ENCODE data around the gene AFG1L. TPM values are rescaled to one million over a fixed set of nuclear protein-coding genes. Genes with fewer than 3 reads are reported as not detected.
"Not testable (repeated sequence)": the region's sequence is repeated elsewhere in the genome, so short reads cannot be mapped to it uniquely, and the experiment has no call there.

Gene AFG1L
- total RNA-seq, 4 donors from 2014 or later = 2.1 to 6.2 (median 2.8) TPM

- no peak overlapping the region for H3K4me3 ChIP-seq (ENCODE audit: low read depth, poor library complexity, severe bottlenecking)
- TF ChIP-seq CTCF (IDR thresholded peaks at IDR 0.05) (no peak), POLR2A (IDR thresholded peaks at IDR 0.05) (no peak)
- DNase-seq (ENCODE audit: low spot score in 2 of 2) = no peak
- intact Hi-C loops (cut with DNase I; ENCODE audit: low total_unique reads) = no loop called here
- WGBS, 2 donors = 92 to 100% methylated on average over 3 of the region's 3 CpGs
Observed at GRCh38 chr6:108268845-108269244, 26.0 kb upstream of the AFG1L start.

GRCh38 chr6:108269955-108270354, 24.9 kb upstream of the AFG1L start:
- intact Hi-C loops (cut with DNase I; ENCODE audit: low total_unique reads); DNase-seq (ENCODE audit: low spot score in 2 of 2); H3K4me3 ChIP-seq (ENCODE audit: low read depth, poor library complexity, severe bottlenecking): not testable (repeated sequence)
- WGBS, 2 donors = 71% methylated on average over 10 of the region's 31 CpGs; no CpG with 5 or more reads in 1 of the 2 donors

GRCh38 chr6:108274546-108274945, 20.3 kb upstream of the AFG1L start:
- no peak for DNase-seq (ENCODE audit: low spot score in 2 of 2)
- no peak overlapping the region for H3K4me3 ChIP-seq (ENCODE audit: low read depth, poor library complexity, severe bottlenecking)
- intact Hi-C loops (cut with DNase I; ENCODE audit: low total_unique reads) = no loop called here
- WGBS, 2 donors = 76 to 77% methylated on average over 2 of the region's 2 CpGs
- TF ChIP-seq CTCF (IDR thresholded peaks at IDR 0.05) = no peak
- no peak for TF ChIP-seq POLR2A (IDR thresholded peaks at IDR 0.05)

GRCh38 chr6:108275976-108276375, 18.9 kb upstream of the AFG1L start:
- WGBS, 2 donors = 68 to 82% methylated on average over 2 of the region's 2 CpGs
- no peak for TF ChIP-seq POLR2A (IDR thresholded peaks at IDR 0.05)
- DNase-seq (ENCODE audit: low spot score in 2 of 2) = no peak
- no peak overlapping the region for H3K4me3 ChIP-seq (ENCODE audit: low read depth, poor library complexity, severe bottlenecking)
- intact Hi-C loops (cut with DNase I; ENCODE audit: low total_unique reads) = no loop called here

- H3K4me3 ChIP-seq (ENCODE audit: low read depth, poor library complexity, severe bottlenecking) = no peak overlapping the region
- WGBS, 2 donors = 80 to 100% methylated on average over 1 of the region's 1 CpG
- TF ChIP-seq CTCF (IDR thresholded peaks at IDR 0.05) (no peak), POLR2A (IDR thresholded peaks at IDR 0.05) (no peak)
- intact Hi-C loops (cut with DNase I; ENCODE audit: low total_unique reads) = no loop called here
- DNase-seq (ENCODE audit: low spot score in 2 of 2) = no peak
Observed at GRCh38 chr6:108277295-108277694, 17.6 kb upstream of the AFG1L start.

- no peak overlapping the region for H3K4me3 ChIP-seq (ENCODE audit: low read depth, poor library complexity, severe bottlenecking)
- no peak for DNase-seq (ENCODE audit: low spot score in 2 of 2)
- no peak for TF ChIP-seq CTCF (IDR thresholded peaks at IDR 0.05)
- no peak for TF ChIP-seq POLR2A (IDR thresholded peaks at IDR 0.05)
- WGBS, 2 donors = 78 to 91% methylated on average over 4 of the region's 4 CpGs
- intact Hi-C loops (cut with DNase I; ENCODE audit: low total_unique reads) = no loop called here
Observed at GRCh38 chr6:108277831-108278230, 17.0 kb upstream of the AFG1L start.

- intact Hi-C loops (cut with DNase I; ENCODE audit: low total_unique reads) = no loop called here
- H3K4me3 ChIP-seq (ENCODE audit: low read depth, poor library complexity, severe bottlenecking) = no peak overlapping the region
- no peak for DNase-seq (ENCODE audit: low spot score in 2 of 2)
- TF ChIP-seq CTCF (IDR thresholded peaks at IDR 0.05) (no peak), POLR2A (IDR thresholded peaks at IDR 0.05) (no peak)
Observed at GRCh38 chr6:108285381-108285780, 9.5 kb upstream of the AFG1L start.
